AG09309 (cell line): Measurements from ENCODE around the gene ACADVL.

Experiments used
- DNase-seq: peaks from one replicate; pipeline ENCODE4 v3.0.0-alpha.2; 2010; ENCODE audit warnings: low read depth
- H3K4me3 ChIP-seq: 2 replicates; pipeline ENCODE4 v1.5.1; 2011; ENCODE audit warnings: mild to moderate bottlenecking, low read depth, low read length, moderate library complexity; ENCODE audit not compliant: control insufficient read depth
- TF ChIP-seq, protein P1 (sequence below): IDR thresholded peaks from 2 replicates; pipeline ENCODE4 v1.5.1; 2011; ENCODE audit warnings: mild to moderate bottlenecking, low read depth, low read length, inconsistent platforms; ENCODE audit not compliant: insufficient read depth, control insufficient read depth; ENCODE audit errors: missing control alignments

Gene ACADVL

GRCh38 chr17:7204828-7205461 is 14.8 kb upstream of the ACADVL start:
- H3K4me3 ChIP-seq, result peak overlapping the region; percentile 55
- TF ChIP-seq, protein P1, sequence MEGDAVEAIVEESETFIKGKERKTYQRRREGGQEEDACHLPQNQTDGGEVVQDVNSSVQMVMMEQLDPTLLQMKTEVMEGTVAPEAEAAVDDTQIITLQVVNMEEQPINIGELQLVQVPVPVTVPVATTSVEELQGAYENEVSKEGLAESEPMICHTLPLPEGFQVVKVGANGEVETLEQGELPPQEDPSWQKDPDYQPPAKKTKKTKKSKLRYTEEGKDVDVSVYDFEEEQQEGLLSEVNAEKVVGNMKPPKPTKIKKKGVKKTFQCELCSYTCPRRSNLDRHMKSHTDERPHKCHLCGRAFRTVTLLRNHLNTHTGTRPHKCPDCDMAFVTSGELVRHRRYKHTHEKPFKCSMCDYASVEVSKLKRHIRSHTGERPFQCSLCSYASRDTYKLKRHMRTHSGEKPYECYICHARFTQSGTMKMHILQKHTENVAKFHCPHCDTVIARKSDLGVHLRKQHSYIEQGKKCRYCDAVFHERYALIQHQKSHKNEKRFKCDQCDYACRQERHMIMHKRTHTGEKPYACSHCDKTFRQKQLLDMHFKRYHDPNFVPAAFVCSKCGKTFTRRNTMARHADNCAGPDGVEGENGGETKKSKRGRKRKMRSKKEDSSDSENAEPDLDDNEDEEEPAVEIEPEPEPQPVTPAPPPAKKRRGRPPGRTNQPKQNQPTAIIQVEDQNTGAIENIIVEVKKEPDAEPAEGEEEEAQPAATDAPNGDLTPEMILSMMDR, result no peak
- no peak for DNase-seq

DNA sequence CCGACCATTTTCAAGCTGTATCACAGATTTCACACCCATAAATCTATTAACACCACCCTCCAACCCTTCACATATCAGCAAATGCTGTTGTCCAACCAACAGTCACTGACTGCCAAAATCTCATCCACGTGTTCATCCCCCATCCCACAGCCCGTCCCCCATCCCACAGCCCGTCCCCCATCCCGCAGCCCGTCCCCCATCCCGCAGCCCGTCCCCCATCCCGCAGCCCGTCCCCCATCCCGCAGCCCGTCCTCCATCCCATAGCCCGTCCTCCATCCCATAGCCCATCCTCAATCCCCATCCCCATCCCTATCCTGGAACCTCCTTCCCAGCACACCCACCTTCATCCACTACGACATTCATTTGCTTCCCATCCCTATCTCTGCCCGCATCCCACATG is 14.2 kb upstream of the ACADVL start:
- H3K4me3 ChIP-seq, result peak overlapping the region; percentile 55; the same call in 1 of the 2 replicates
- TF ChIP-seq, protein P1, result no peak
- DNase-seq, result no peak

DNA sequence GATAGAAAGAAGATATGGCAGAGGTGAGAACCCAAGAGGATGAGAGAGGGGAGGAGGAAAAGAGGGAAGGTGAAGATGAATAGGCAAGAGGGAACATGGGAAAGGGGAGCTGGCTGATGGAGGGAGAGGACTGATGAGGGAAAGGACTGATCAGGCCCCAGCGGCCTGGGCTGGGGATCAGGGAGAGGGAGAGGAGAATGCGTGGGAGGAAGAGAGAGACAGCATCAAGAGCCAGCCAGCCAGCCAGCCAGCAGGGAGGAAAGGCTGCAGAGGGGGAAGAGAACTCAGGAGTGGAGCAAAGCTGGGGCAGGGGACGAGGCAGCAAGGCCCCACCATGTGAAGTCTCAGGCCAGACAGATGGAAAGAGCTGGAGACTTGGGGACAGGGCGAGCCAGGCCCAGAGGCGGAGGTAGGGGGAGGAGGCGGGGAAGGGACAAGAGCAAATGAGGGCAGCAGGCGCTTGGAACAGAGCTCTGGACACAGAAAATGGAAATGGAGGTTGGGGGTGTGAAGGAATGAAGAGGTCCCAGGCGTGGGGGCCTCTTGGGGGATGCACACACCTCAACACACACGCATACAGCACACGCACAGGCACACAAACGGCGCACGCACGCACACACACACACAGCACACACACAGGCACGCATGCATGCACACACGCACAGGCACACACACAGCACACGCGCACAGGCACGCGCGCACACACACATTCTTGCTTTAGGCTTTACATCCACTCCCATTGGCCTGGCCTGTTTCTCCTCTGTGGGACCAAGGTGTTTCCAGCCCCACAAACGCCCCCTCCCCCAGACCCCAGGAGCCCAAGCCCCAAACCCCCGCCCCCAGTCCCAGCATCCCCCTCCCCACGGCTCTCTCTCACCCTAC is 12.4 kb upstream of the ACADVL start:
- no peak for DNase-seq
- no peak overlapping the region for H3K4me3 ChIP-seq
- TF ChIP-seq, protein P1, result no peak

GRCh38 chr17:7208027-7208571 is 11.6 kb upstream of the ACADVL start:
- no peak overlapping the region for H3K4me3 ChIP-seq
- TF ChIP-seq, protein P1, result no peak
- no peak for DNase-seq

GRCh38 chr17:7208754-7209460 is 10.8 kb upstream of the ACADVL start:
- no peak for DNase-seq
- no peak overlapping the region for H3K4me3 ChIP-seq
- TF ChIP-seq, protein P1, result no peak
